ENCODE measurements around the gene STK24.

Gene STK24

GRCh38 chr13:98509271-98510155 is 67.4 kb downstream of the STK24 start:
- peak; percentile 91 for DNase-seq (ENCODE audit: low spot score)

DNA sequence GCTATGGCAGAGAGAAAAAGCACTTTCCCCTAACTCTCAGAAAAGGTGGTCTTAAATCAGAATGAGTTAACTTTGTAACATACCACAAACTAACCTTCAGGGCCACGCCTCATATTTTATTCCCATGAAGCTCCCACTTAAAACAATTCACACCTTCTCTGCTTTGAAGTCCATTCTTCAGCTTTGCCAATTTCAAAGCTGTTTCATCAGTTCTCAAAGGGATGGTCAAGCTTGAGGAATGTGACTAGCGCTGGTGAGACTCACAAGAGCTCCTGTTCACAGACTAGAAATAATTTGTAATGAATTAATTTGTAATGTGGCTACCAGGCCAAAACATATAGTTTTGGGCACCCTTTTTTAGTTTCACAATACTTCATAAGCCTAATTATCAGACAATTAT is 68.2 kb downstream of the STK24 start:
- peak; percentile 99 for DNase-seq (ENCODE audit: low spot score)

DNA sequence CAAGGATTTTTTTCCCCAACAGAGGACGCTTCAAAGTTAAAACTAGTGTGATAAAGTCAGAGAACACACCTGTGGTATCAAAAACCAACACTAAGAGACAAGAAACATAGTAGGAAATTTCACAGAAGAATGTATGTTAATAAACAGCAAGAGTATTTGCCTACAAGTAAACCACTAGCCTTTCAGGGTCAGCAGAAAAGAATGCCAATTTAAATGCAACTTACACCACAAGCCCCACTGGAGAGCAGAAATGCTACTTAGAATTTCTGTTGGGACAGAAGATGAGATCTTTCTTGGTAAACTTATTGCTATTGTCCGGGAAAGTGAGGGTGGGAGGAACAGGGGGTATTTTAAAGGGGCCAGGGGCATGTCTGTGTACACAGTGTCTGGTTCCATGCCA is 68.6 kb downstream of the STK24 start:
- peak; percentile 89 for DNase-seq (ENCODE audit: low spot score)

GRCh38 chr13:98507282-98507797 is 69.6 kb downstream of the STK24 start:
- peak; percentile 54 for DNase-seq (ENCODE audit: low spot score)

DNA sequence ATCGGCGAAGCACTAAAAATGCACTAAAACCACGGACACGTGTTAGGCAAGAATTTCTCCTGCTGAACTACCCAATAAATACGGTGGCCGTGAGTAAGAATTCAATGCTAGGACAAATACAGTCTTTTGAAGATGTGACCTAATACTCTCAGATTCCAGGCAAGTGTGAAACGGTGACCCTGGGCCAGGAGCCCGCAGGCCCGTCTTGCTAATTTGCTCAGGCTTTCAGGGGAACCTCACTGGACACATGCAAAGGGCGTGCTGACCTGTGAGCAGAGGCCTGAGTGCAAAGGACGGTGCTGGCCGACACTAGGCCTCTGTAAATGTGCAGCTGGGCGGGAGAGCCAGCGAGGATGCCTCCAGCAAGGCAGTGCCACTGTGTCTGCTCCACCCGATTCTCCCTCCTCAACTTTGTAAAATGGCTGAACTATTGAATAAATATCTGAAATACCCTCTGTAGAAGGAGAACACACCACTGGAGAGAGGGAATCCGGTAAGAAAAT is 70.1 kb downstream of the STK24 start:
- DNase-seq (ENCODE audit: low spot score): no peak

DNA sequence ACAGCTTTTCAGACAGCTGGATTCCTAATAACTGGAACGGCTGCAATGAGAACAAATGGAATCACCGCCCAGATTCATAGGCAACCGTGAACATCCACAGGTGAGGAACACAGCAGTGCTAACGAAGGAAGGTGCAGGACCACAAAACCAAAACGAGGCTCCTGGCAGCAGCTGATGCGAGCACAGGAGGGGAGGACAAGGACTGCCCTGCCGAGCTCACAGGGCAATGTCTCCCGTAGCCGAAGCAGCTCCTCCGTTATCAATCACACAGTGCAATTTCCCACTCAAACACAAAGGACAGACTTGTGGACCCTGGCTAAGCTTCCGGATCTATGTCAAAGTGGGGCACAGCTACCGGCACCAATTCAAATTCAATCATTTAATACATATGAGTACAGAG is 70.6 kb downstream of the STK24 start:
- no peak for DNase-seq (ENCODE audit: low spot score)

- DNase-seq (ENCODE audit: low spot score): no peak
Measured at GRCh38 chr13:98505217-98505616, 71.7 kb downstream of the STK24 start.

GRCh38 chr13:98504371-98504963 is 72.4 kb downstream of the STK24 start:
- no peak for DNase-seq (ENCODE audit: low spot score)

GRCh38 chr13:98504029-98504351 is 72.9 kb downstream of the STK24 start:
- no peak for DNase-seq (ENCODE audit: low spot score)

DNA sequence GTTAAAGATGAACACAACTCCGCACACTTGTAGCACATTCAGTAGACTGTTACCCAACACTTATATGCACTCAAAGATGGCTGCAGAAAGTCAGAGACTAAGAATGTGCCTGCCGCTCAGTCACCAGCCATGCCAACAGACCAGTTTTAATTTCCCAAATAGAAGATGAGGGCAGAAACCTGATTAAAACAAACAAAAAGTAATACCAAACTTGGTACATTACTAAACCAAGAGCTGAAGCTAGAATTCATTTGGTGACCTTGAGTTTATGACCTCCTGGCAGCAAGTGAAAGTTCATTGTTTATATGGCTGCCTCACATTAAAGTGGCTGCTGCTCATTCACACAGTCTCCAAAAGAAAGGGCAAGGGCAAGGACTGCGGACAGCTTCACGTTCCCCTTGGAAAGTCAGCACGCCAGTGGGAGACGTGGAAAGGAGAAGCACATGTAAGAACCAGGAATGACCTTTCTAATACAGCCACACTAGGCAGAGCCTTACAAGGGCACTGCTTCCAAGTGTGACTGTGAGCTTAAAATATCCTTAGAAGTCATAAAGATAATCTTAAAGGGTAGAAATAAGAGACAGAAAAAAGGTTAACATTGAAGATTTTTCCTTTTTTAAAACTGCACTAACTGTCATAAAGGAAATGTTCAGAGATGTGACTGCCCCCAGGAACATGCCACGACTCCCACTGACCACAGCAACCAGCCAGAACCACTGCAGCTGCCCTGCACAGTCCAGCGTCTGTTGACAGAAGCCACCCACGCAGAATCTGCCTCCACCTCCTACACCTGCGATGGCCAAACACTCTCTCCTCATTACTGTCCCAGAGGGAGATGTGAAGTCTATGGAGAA is 73.5 kb downstream of the STK24 start:
- no peak for DNase-seq (ENCODE audit: low spot score)

GRCh38 chr13:98500963-98501421 is 75.9 kb downstream of the STK24 start:
- DNase-seq (ENCODE audit: low spot score): no peak

DNA sequence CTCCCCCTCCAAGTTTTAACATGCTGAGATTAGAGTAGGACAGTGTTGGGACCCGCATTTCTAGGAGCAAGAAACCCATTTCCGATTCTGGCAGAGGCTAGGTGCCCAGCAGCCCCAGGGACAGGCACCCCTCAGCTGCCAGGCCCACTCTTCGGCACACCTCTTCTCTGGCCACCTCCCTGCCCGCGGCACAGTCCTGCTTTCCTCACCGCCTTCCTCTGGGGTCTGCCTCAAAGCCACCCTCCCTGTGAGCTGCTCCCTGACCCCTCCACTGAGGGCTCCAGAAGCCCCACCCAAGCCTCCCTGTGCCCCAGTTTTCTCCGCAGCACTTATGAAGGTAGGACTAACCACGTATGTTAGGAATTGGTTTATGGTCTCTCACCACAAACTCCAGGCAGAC is 79.9 kb downstream of the STK24 start:
- DNase-seq (ENCODE audit: low spot score): no peak

DNA sequence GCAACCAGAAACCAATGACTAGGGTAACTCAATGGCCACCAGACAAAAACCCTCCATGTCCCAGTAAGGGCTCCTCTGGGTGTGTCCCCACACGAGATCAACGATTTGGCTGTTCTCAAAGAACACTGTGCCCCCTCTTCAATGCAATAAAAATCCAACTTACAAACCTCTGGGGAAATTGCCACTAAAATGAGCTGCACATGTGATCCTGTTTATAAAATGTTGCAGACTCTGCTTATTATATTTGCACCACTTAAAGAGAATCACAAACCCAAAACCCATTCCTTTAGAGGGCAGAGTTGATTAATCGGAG is 80.5 kb downstream of the STK24 start:
- no peak for DNase-seq (ENCODE audit: low spot score)

DNA sequence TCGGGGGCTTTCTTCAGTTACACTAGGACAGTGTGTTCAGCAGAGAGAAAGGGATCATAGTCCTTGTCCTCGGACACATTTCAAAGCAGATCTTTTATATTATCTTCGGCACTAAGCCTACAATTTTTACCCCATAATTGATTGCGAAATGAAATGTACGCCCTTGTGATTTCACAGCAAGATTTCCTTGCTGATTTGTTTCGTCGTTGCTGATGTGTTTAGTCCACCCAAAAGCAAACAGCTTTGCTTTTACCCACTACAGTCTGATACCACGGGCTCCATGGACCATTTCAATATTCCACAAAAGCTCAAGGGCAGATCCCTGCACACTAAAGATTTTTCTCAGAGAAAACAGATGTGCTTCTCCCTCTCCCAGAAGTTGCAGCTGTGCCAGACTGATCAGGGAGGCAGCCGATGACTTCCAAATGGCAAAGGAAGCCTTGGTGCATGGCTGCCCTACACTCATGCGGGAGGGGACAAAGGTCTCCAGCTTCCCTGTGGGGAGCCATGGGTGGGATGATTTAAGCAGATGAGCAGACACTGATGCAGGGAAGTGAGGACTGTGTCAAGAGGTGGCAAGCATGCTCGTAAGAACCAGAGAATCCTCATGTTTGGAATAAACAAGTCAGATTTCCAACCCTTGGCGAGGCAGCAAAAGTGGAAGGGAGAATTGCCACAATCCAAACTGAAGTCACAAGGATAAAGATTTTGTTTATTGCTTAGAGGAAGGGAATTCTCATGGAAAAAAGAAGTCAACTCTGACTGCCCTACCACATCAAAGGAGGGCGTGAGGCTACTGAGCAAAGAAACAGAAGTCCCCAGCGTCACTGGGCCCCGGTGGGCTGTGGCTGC is 81.1 kb downstream of the STK24 start:
- peak; percentile 92 for DNase-seq (ENCODE audit: low spot score)

DNA sequence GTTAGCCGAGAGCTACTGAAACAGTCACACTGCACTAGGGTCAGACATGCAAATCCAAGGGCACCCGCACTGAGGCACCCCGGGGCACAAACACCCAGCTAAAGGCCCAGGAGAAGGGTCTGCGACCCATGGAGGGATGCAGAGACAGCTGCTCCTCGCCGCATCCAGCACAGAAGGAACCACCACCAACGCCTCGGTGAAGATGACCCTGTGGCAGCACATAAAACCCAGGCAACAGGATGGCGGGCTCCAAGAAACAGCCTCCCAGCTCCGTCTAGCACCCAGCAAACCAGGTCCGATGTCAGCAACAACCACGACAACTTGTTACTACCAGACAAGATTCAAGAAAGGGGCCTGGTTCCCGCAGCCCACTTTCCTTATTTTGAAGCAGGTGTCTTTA is 82.1 kb downstream of the STK24 start:
- no peak for DNase-seq (ENCODE audit: low spot score)

DNA sequence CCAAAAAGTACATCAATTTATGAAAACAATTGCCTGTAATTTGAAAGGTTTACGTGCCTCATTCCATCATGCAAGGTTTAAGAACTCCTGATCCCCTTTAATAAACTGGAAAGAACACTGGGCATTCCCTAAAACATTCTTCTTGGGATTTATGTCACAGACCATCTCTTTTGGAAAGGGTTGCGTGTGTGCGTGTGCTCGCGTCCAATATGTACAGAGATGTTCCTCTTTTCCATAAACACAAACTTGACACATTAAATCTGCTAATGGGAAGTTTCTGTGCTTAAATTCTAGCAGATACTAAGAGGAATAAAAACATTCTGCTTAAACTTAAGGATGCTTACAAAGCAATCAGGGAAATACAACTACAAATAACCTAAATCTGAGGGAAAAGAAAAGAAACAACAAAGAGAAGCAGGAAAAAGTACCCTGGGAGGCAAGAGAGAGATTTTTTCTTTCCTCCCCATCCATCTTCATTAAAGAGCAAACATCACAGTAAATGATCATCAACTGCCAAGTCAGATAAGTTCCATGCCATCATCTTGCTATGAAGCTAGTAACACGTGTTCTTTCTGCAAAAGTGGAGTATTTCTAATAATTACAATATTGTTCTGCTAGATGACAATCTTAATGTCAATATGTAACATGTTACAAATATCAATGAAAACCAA is 83.7 kb downstream of the STK24 start:
- DNase-seq (ENCODE audit: low spot score): no peak

GRCh38 chr13:98492335-98493041 is 84.4 kb downstream of the STK24 start:
- peak; percentile 40 for DNase-seq (ENCODE audit: low spot score)

DNA sequence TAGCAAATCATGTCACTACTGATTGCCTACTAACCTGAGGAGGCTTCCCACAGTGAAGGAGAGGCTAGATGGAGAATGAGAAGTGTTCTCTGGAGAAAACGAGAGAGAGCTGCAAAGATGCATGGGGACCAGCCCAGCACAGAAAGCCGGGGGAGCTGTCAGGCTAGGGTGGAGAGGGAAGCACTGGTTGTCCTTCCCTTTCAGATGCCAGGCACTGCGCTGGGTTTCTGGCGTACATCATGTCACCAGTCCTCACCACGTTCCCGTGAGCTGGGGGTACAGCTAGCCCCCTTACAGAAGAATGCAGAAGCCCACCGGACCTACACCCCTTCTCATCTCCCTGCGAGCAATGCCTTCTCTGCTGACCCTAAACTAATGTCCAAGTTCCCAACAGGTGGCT is 86.0 kb downstream of the STK24 start:
- DNase-seq (ENCODE audit: low spot score): no peak

GRCh38 chr13:98490195-98490836 is 86.6 kb downstream of the STK24 start:
- no peak for DNase-seq (ENCODE audit: low spot score)

All from SW480 (cell line).